NOMO-1 treated with dmso at 0.1 percent for 144 hours (cell line): ENCODE data around the gene SMIM7.

Experiments
- DNase-seq: peaks from one replicate; lab custom pipeline; 2025; ENCODE audit not compliant: unreplicated experiment; lab: John Stamatoyannopoulos, UW

Gene SMIM7

GRCh38 chr19:16623066-16623465 lies 36.9 kb downstream of the SMIM7 start:
- DNase-seq: no peak

- no peak for DNase-seq
Measured at GRCh38 chr19:16621165-16621800, 38.7 kb downstream of the SMIM7 start.

- no peak for DNase-seq
Measured at GRCh38 chr19:16620584-16620983, 39.4 kb downstream of the SMIM7 start.

GRCh38 chr19:16620018-16620417 lies 39.9 kb downstream of the SMIM7 start:
- DNase-seq: no peak

- DNase-seq: no peak
Measured at GRCh38 chr19:16619457-16619856, 40.5 kb downstream of the SMIM7 start.

GRCh38 chr19:16618248-16618647 lies 41.7 kb downstream of the SMIM7 start:
- no peak for DNase-seq

GRCh38 chr19:16615808-16616207 lies 44.1 kb downstream of the SMIM7 start:
- no peak for DNase-seq

- DNase-seq: no peak
Measured at GRCh38 chr19:16614941-16615340, 45.0 kb downstream of the SMIM7 start.

- no peak for DNase-seq
Measured at GRCh38 chr19:16613841-16614240, 46.1 kb downstream of the SMIM7 start.

GRCh38 chr19:16612636-16613035 lies 47.3 kb downstream of the SMIM7 start:
- DNase-seq: no peak

- no peak for DNase-seq
Measured at GRCh38 chr19:16611121-16611520, 48.8 kb downstream of the SMIM7 start.

GRCh38 chr19:16609511-16610200 lies 50.3 kb downstream of the SMIM7 start:
- DNase-seq: no peak

GRCh38 chr19:16608290-16608739 lies 51.6 kb downstream of the SMIM7 start:
- peak; percentile 18 for DNase-seq

- no peak for DNase-seq
Measured at GRCh38 chr19:16607819-16608218, 52.1 kb downstream of the SMIM7 start.

- no peak for DNase-seq
Measured at GRCh38 chr19:16605553-16605994, 54.4 kb downstream of the SMIM7 start.

GRCh38 chr19:16605115-16605514 lies 54.8 kb downstream of the SMIM7 start:
- DNase-seq: no peak

GRCh38 chr19:16604615-16605014 lies 55.3 kb downstream of the SMIM7 start:
- no peak for DNase-seq

GRCh38 chr19:16603090-16603489 lies 56.9 kb downstream of the SMIM7 start:
- DNase-seq: no peak

- DNase-seq: no peak
Measured at GRCh38 chr19:16601378-16602052, 58.4 kb downstream of the SMIM7 start.

GRCh38 chr19:16600824-16601223 lies 59.1 kb downstream of the SMIM7 start:
- no peak for DNase-seq

- DNase-seq: no peak
Measured at GRCh38 chr19:16599655-16600346, 60.1 kb downstream of the SMIM7 start.

GRCh38 chr19:16598848-16599247 lies 61.1 kb downstream of the SMIM7 start:
- DNase-seq: no peak
